ENCODE data around the gene RAB28.

GRCh38 chr4:13455411-13455810 is 28.7 kb downstream of the RAB28 start:
- TF ChIP-seq CTCF (conservative IDR thresholded peaks at IDR 0.05; ENCODE audit: low read length) (no peak), EZH2phosphoT487 (IDR thresholded peaks at IDR 0.05; ENCODE audit: borderline replicate concordance, low read depth, low read length) (no peak)
